Right ventricle myocardium inferior (tissue), 1 donor: ENCODE measurements around the gene CFAP47. TPM values are rescaled to one million over a fixed set of nuclear protein-coding genes. Genes with fewer than 3 reads are reported as not detected.
"Not testable (repeated sequence)": the region's sequence is repeated elsewhere in the genome, so short reads cannot be mapped to it uniquely, and the experiment has no call there.

Source experiments
- ATAC-seq: fragments of 200-7000 bp; cut with Tn5 transposase; one replicate; pipeline ENCODE4 v1.9.1; 2020; ENCODE audit warnings: mild to moderate bottlenecking, moderate library complexity
- DNase-seq: peaks from one replicate; pipeline ENCODE4 v3.0.0; 2021; ENCODE audit errors: missing footprints
- intact Hi-C: fragments of 100-400 bp; cut with DNase I; formaldehyde crosslinking; loops from one replicate; pipeline ENCODE4 v1.11.0; 2022
- total RNA-seq: library from RNA; stranded (reverse); fragmentation: NEBNext Ultra II Directional; extraction: Animal tissue kit (Norgen Biotek cat#: 25700); gene quantifications from one replicate; pipeline ENCODE4 v1.2.1, GENCODE V29; 2021
- donor health status: DM: no; HTN: yes; CAD: no; lungs with severe emphysema.

CFAP47 gene
- total RNA-seq, 1 donor from 2014 or later: not detected

DNA sequence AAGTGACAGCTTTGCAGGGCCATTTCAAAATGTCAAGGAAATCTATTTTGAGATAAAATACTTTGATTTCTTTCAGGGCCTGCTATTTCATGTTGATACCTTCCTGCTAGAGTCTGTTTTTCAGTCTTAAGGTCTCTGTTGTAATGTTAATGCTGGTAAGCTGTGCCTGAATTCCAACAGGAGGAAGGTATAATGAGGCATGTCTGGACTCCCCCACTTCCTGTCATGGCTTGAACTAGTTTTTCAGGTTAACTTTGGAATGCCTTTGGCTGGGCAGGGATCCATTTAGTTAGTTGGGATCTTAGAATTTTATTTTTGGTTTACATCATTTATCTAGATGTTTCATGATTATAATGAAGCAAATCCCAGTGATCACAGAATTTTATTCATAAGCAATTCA, 279.0 kb downstream of the CFAP47 start:
- DNase-seq (no peak), ATAC-seq (no peak)
- intact Hi-C loops: no loop called here

DNA sequence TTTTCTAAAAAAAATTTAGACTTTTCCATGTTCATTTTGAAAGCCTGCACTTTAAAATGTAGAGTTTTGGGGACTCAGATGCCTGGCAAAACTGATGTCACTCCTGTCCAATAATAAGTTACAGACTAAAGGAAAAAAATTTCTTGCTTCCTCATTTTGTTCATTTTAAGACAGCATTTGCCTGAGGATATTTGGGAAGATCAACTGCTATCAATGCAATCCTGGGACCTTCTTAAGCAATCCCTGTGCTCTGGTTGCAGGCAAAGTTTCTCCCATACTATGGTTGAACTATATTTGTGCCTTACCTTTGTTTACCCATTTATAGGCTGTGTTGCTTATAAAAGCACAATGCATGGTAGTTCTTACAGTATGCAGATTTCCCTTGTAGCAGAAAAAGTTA, 280.4 kb downstream of the CFAP47 start:
- intact Hi-C loops: no loop called here
- no peak for ATAC-seq
- DNase-seq: no peak

- intact Hi-C loops: no loop called here
- ATAC-seq (no peak), DNase-seq (no peak)
Measured at GRCh38 chrX:36214924-36215323, 295.4 kb downstream of the CFAP47 start.

GRCh38 chrX:36218801-36219200, 299.3 kb downstream of the CFAP47 start:
- ATAC-seq (no peak), DNase-seq (no peak)
- intact Hi-C loops: no loop called here

GRCh38 chrX:36234840-36235528, 315.4 kb downstream of the CFAP47 start:
- DNase-seq, intact Hi-C loops, ATAC-seq: not testable (repeated sequence)

GRCh38 chrX:36241397-36241796, 321.9 kb downstream of the CFAP47 start:
- intact Hi-C loops: no loop called here
- DNase-seq (no peak), ATAC-seq (no peak)

- ATAC-seq: no peak
- DNase-seq: no peak
- intact Hi-C loops: no loop called here
Measured at GRCh38 chrX:36266155-36266554, 346.6 kb downstream of the CFAP47 start.

- no peak for DNase-seq
- intact Hi-C loops: no loop called here
- no peak for ATAC-seq
Measured at GRCh38 chrX:36310136-36310535, 390.6 kb downstream of the CFAP47 start.

DNA sequence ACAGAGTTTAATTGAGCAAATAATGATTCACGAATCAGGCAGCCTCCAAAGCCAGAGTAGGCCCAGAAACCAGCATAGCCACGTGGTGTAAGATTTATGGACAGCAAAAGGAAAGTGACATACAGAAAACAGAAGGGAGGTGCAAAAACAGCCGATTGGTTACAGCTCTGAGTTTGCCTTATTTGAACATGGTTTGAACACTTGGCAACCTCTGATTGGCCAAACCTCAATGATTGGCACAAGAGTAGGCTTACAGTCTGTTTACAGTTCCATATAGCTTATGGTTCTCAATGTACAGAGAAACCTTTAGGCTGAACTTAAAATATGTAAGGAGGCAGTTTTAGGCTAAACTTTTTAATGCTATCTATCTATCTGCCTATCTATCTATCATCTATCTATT, 394.8 kb downstream of the CFAP47 start:
- DNase-seq (no peak), ATAC-seq (no peak)
- intact Hi-C loops: no loop called here

- no peak for DNase-seq
- no peak for ATAC-seq
- intact Hi-C loops: no loop called here
Measured at GRCh38 chrX:36334572-36334971, 415.0 kb downstream of the CFAP47 start.

DNA sequence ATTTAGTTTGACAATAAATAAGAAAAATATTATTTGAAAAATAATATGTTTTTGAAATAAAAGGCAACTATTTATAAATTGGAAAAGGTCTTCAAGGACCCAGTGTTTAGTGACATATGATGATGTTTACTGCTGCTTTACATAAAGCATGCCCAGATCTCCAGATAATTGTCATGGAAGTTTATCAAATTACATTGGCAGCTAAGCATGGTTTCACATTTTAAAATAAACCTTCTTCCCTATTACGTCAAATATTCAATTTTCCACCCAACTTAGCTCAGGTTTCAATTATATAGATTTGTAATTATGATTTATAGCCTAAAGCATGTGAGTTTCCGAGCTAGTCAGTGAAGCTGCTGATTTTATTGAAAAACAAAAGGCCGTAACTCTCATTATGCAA, 417.2 kb downstream of the CFAP47 start:
- DNase-seq (no peak), ATAC-seq (no peak)
- intact Hi-C loops: no loop called here

DNA sequence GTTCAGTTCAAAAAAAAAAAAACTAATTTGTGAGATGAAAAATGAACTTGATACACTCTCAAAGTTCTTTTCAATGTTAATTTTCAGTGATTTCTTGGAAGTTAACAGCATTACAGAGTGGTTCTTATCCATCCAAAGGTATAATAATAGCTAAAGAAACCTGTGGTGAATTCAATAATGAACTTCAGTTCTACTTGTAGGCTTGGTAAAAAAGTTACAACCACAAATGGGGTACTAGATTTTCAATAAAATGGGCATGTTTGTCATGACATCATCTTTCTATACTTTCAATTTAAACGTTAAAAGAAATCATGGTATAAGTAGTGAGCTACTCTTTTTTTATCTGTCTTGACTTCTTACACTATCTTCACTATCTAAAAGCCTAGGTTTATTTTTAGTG, 424.8 kb downstream of the CFAP47 start:
- DNase-seq (no peak), ATAC-seq (no peak)
- intact Hi-C loops: no loop called here

DNA sequence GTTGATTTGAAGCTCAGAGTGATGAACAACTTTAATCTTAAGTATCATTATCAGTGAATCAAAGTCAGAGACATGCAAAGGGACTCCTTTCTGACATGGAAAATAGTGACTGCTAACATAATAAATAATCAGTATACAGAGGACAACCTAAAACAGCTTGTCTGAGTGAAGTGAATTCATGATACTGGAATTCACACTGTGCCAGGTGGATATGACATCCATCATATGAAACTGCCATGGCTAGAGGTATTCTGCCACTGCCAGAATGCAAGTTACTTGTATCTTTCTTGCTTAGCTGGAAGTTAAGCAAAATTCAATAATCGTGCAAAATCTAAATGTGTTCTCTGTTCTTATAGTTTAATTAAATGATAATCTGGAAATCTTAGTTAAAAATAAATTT, 429.0 kb downstream of the CFAP47 start:
- intact Hi-C loops: no loop called here
- no peak for ATAC-seq
- DNase-seq: no peak

DNA sequence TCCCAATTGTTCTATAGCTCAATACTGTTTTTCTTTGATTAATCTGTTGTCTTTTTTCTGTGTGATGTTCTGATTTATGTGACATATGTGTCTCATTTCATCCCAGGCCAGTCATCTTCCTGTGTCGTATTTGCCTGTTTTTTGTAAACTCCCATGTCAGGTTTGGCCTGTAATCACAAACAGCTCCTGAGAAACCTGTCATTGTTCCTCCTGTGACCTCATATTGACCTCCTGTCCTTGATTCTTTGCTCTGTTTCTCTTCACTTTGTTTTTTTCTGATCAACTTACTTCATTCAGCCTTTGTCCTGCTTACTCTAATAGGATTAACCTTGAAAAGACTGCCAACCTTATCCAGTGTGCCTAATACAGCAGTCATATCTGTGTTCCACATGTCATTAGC, 438.3 kb downstream of the CFAP47 start:
- DNase-seq: no peak
- ATAC-seq: no peak
- intact Hi-C loops: no loop called here

- intact Hi-C loops: no loop called here
- ATAC-seq (no peak), DNase-seq (no peak)
Measured at GRCh38 chrX:36364262-36364661, 444.7 kb downstream of the CFAP47 start.

GRCh38 chrX:36383495-36383894, 464.0 kb downstream of the CFAP47 start:
- ATAC-seq: no peak

GRCh38 chrX:36388901-36389300, 469.4 kb downstream of the CFAP47 start:
- intact Hi-C loops: no loop called here

More at GRCh38 chrX:36383495-36383894, 464.0 kb downstream of the CFAP47 start:
- intact Hi-C loops: no loop called here
- DNase-seq: no peak

GRCh38 chrX:36401774-36402173, 482.2 kb downstream of the CFAP47 start:
- DNase-seq (no peak), ATAC-seq (no peak)
- intact Hi-C loops: no loop called here

More at GRCh38 chrX:36388901-36389300, 469.4 kb downstream of the CFAP47 start:
- ATAC-seq (no peak), DNase-seq (no peak)

DNA sequence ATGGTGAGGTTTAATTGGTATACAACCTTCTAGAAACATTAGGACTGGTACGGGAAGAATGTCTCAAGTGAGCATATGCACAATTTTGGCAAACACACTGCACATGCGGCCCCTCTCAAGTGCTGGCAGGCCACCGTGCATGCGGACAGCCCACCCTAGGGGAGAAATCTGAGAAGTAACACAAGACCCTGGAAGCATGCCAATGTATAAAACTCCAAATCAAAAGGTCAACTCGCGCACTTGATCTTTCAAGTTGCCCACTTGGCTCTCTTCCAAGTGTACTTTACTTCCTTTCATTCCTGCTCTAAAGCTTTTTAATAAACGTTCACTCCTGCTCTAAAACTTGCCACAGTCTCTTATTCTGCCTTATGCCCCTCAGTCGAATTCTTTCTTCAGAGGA, 488.3 kb downstream of the CFAP47 start:
- intact Hi-C loops: no loop called here
- DNase-seq (no peak), ATAC-seq (no peak)

DNA sequence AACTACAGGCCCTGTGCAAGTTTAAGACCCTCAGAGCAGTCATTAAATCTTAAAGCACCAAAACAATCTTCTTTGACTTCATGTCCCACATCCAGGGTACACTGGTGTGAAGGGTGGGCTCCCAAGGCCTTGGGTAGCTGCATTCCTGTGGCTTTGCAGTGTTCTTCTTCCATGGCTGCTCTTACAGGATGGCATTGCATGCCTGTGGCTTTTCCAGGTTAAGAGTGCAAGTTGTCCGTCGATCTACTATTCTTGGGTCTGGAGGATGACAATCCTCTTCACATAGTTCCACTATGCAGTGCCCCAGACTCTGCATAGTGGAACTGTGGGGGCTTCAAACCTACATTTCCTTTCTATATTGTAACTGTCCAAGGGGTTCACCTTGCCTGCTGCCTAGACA, 494.5 kb downstream of the CFAP47 start:
- ATAC-seq (no peak), DNase-seq (no peak)
- intact Hi-C loops: no loop called here

- intact Hi-C loops: no loop called here
- no peak for DNase-seq
Measured at GRCh38 chrX:36422368-36422767, 502.8 kb downstream of the CFAP47 start.

More at GRCh38 chrX:36422368-36422767, 502.8 kb downstream of the CFAP47 start:
- ATAC-seq: no peak
